PC-3 (cell line): Measurements from ENCODE around the gene KRT6C. TPM values are rescaled to one million over a fixed set of nuclear protein-coding genes. Genes with fewer than 3 reads are reported as not detected.
A peak's percentile ranks its signal among the peaks of the same experiment; 100 is the strongest.

Source experiments
- ATAC-seq: fragments of 200-7000 bp; cut with Tn5 transposase; 2 replicates; pipeline ENCODE4 v1.9.1; 2020; ENCODE audit warnings: mild to moderate bottlenecking, moderate library complexity
- BruUV-seq: library from RNA; stranded (reverse); fragments of 400-500 nt; replicated peaks from 2 replicates; lab custom pipeline; 2021; lab: Mats Ljungman, UMichigan
- CTCF ChIA-PET: fragments of 300-600 bp; sonication (Branson Sonifier 250); formaldehyde crosslinking; loops from one replicate; lab custom pipeline; 2022; ENCODE audit warnings: antibody characterized with exemption; lab: Charles Lee
- POLR2A ChIA-PET: fragments of 300-600 bp; sonication (Branson Sonifier 250); formaldehyde crosslinking; loops from one replicate; lab custom pipeline; 2022; ENCODE audit warnings: antibody characterized with exemption; ENCODE audit not compliant: unreplicated experiment; lab: Charles Lee
- DNase-seq: peaks from one replicate; pipeline ENCODE4 v3.0.0-alpha.2; 2015
- H2AFZ ChIP-seq: fragments of 300-600 bp; sonication (generic); 2 replicates; pipeline ENCODE4 v1.6.0; 2016; ENCODE audit warnings: antibody characterized with exemption, low read length
- H3F3A ChIP-seq: fragments of 300-600 bp; sonication (generic); one replicate; pipeline ENCODE4 v1.6.0; 2017; ENCODE audit warnings: antibody characterized with exemption, low read length, control low read depth, mild to moderate bottlenecking; ENCODE audit not compliant: unreplicated experiment
- H3K27ac ChIP-seq: fragments of 300-600 bp; sonication (generic); 2 replicates; pipeline ENCODE4 v1.5.1; 2016; ENCODE audit warnings: mild to moderate bottlenecking, low read length
- H3K27me3 ChIP-seq: fragments of 300-600 bp; sonication (generic); 2 replicates; pipeline ENCODE4 v1.6.1; 2016; ENCODE audit warnings: low read length, mixed read lengths
- H3K36me3 ChIP-seq: fragments of 300-600 bp; sonication (generic); 2 replicates; pipeline ENCODE4 v1.6.1; 2016; ENCODE audit warnings: low read depth, mixed run types, low read length, mixed read lengths
- H3K4me1 ChIP-seq: fragments of 300-600 bp; sonication (generic); 2 replicates; pipeline ENCODE4 v1.5.1; 2016; ENCODE audit warnings: low read length; ENCODE audit not compliant: insufficient read depth
- H3K4me2 ChIP-seq: fragments of 300-600 bp; sonication (generic); 2 replicates; pipeline ENCODE4 v1.6.0; 2016; ENCODE audit warnings: low read length
- H3K4me3 ChIP-seq: fragments of 300-600 bp; sonication (generic); 2 replicates; pipeline ENCODE4 v1.5.1; 2016; ENCODE audit warnings: mild to moderate bottlenecking, low read length, mixed read lengths
- H3K79me2 ChIP-seq: fragments of 300-600 bp; sonication (generic); 2 replicates; pipeline ENCODE4 v1.6.1; 2017; ENCODE audit warnings: low read length, mixed read lengths
- H3K9ac ChIP-seq: fragments of 300-600 bp; sonication (generic); 2 replicates; pipeline ENCODE4 v1.6.0; 2016; ENCODE audit warnings: mild to moderate bottlenecking, low read length
- H3K9me2 ChIP-seq: fragments of 300-600 bp; sonication (generic); replicated peaks from 2 replicates; pipeline ENCODE4 v1.6.1; 2016; ENCODE audit warnings: mixed run types, low read length, mixed read lengths
- H3K9me3 ChIP-seq: fragments of 300-600 bp; sonication (generic); 2 replicates; pipeline ENCODE4 v1.6.1; 2016; ENCODE audit warnings: low read length, mixed read lengths
- H4K20me1 ChIP-seq: fragments of 300-600 bp; sonication (generic); 2 replicates; pipeline ENCODE4 v1.6.1; 2016; ENCODE audit warnings: low read length, mixed read lengths
- CTCF ChIP-seq: fragments of 300-600 bp; sonication (generic); conservative IDR thresholded peaks from 2 replicates; pipeline ENCODE4 v1.5.1; 2017; ENCODE audit warnings: antibody characterized with exemption, low read depth, mild to moderate bottlenecking, low read length
- EZH2 ChIP-seq: fragments of 300-600 bp; sonication (generic); IDR thresholded peaks from one replicate; pipeline ENCODE4 v1.6.1; 2017; ENCODE audit warnings: antibody characterized with exemption, mild to moderate bottlenecking, low read length; ENCODE audit not compliant: unreplicated experiment
- EZH2phosphoT487 ChIP-seq: fragments of 300-600 bp; sonication (generic); IDR thresholded peaks from 2 replicates; pipeline ENCODE4 v1.6.1; 2018; ENCODE audit warnings: mild to moderate bottlenecking, antibody characterized with exemption, low read length, borderline replicate concordance
- intact Hi-C: fragments of 100-400 bp; cut with micrococcal nuclease; formaldehyde crosslinking; loops from 2 replicates; pipeline ENCODE4 v1.9.0; 2023
- total RNA-seq: library from RNA; depleted of rRNA; stranded (reverse); fragments of >200 nt; gene quantifications from 2 replicates; pipeline ENCODE4 v1.2.3, GENCODE V29; 2014; rRNA removed

Gene KRT6C
- total RNA-seq, 1 experiment from 2014 or later, result not detected

- H3K4me3 ChIP-seq, result no peak overlapping the region
- no peaks in the 10 kb centered on the region for H3K36me3 ChIP-seq
- no peaks in the 10 kb centered on the region for H3F3A ChIP-seq
- no TSS peak for BruUV-seq
- no peak for ATAC-seq
- no peak for DNase-seq
- H3K9me2 ChIP-seq, result no peaks in the 10 kb centered on the region
- H3K27ac ChIP-seq, result no peak overlapping the region
- TF ChIP-seq EZH2phosphoT487, result no peak
- no peak for TF ChIP-seq CTCF
- H3K9ac ChIP-seq, result no peak overlapping the region
- H3K9me3 ChIP-seq, result no peaks in the 10 kb centered on the region
- no peak overlapping the region for H2AFZ ChIP-seq
- ChIA-PET CTCF (no interaction called here), POLR2A (no interaction called here)
- H3K27me3 ChIP-seq, result no peaks in the 10 kb centered on the region
- no peaks in the 10 kb centered on the region for H4K20me1 ChIP-seq
- no peaks in the 10 kb centered on the region for H3K79me2 ChIP-seq
- peaks cover 19% of the 10 kb centered on the region; the same call in 1 of the 2 replicates for H3K4me1 ChIP-seq
- intact Hi-C loops, result no loop called here
- no peak overlapping the region for H3K4me2 ChIP-seq
These were observed 50.6 kb downstream of the KRT6C start for GRCh38 chr12:52423035-52423434.

- Histone ChIP-seq H3K27ac (no peak overlapping the region), H3K27me3 (no peaks in the 10 kb centered on the region), H3K36me3 (no peaks in the 10 kb centered on the region), H3K4me3 (no peak overlapping the region), H3K4me2 (no peak overlapping the region), H3K4me1 (peaks cover 16% of the 10 kb centered on the region; the same call in 1 of the 2 replicates), H3K9ac (no peak overlapping the region), H3K79me2 (no peaks in the 10 kb centered on the region), H3K9me3 (no peaks in the 10 kb centered on the region), H4K20me1 (no peaks in the 10 kb centered on the region), H2AFZ (no peak overlapping the region), H3K9me2 (no peaks in the 10 kb centered on the region), H3F3A (no peaks in the 10 kb centered on the region)
- POLR2A ChIA-PET, result no interaction called here
- no peak for TF ChIP-seq EZH2
- no peak for TF ChIP-seq EZH2phosphoT487
- no peak for TF ChIP-seq CTCF
- DNase-seq, result no peak
- intact Hi-C loops, result no loop called here
- ATAC-seq, result no peak
- CTCF ChIA-PET, result no interaction called here
- BruUV-seq, result no TSS peak
These were observed 53.9 kb downstream of the KRT6C start for GRCh38 chr12:52419656-52420055.

GRCh38 chr12:52418576-52419110 lies 55.0 kb downstream of the KRT6C start:
- no peak overlapping the region for H2AFZ ChIP-seq
- H3K9me2 ChIP-seq, result no peaks in the 10 kb centered on the region
- H3K79me2 ChIP-seq, result no peaks in the 10 kb centered on the region
- no peaks in the 10 kb centered on the region for H3K9me3 ChIP-seq
- ChIA-PET CTCF (no interaction called here), POLR2A (no interaction called here)
- no peaks in the 10 kb centered on the region for H3K36me3 ChIP-seq
- H3K4me3 ChIP-seq, result no peak overlapping the region
- H4K20me1 ChIP-seq, result no peaks in the 10 kb centered on the region
- no peak for ATAC-seq
- H3F3A ChIP-seq, result no peaks in the 10 kb centered on the region
- no peak overlapping the region for H3K4me2 ChIP-seq
- intact Hi-C loops, result no loop called here
- H3K9ac ChIP-seq, result no peak overlapping the region
- TF ChIP-seq CTCF, result no peak
- TF ChIP-seq EZH2phosphoT487, result no peak
- no peak for TF ChIP-seq EZH2
- H3K27ac ChIP-seq, result no peak overlapping the region
- H3K27me3 ChIP-seq, result no peaks in the 10 kb centered on the region
- H3K4me1 ChIP-seq, result peaks cover 9% of the 10 kb centered on the region; the same call in 1 of the 2 replicates
- BruUV-seq, result no TSS peak
- DNase-seq, result peak; percentile 21

Other genes starting within 250 kb of the KRT6C start
- 2,144 and 2,979 TPM in 2 replicates for gene KRT7, start 240.6 kb downstream of the KRT6C start, total RNA-seq
- 0.98 and 1.2 TPM in 2 replicates for gene KRT86, start 199.2 kb downstream of the KRT6C start, total RNA-seq
- gene KRT81, start 182.3 kb downstream of the KRT6C start, total RNA-seq, result 1,688 and 2,042 TPM in 2 replicates
- gene KRT83, start 152.4 kb downstream of the KRT6C start, total RNA-seq, result 0.33 and 1.1 TPM in 2 replicates
- gene KRT85, start 106.3 kb downstream of the KRT6C start, total RNA-seq, result not detected in 2 replicates
- gene KRT84, start 88.2 kb downstream of the KRT6C start, total RNA-seq, result 0.15 TPM in 1 of 2 replicates, not detected in the other
- gene KRT82, start 67.5 kb downstream of the KRT6C start, total RNA-seq, result 0.29 TPM in 1 of 2 replicates, not detected in the other
- 32.8 and 38.5 TPM in 2 replicates for gene KRT75, start 39.4 kb downstream of the KRT6C start, total RNA-seq
- 7.7 and 8.5 TPM in 2 replicates for gene KRT6B, start 21.7 kb downstream of the KRT6C start, total RNA-seq
- gene KRT6A, start 19.5 kb upstream of the KRT6C start, total RNA-seq, result 46.3 and 61.2 TPM in 2 replicates
- gene KRT5, start 46.6 kb upstream of the KRT6C start, total RNA-seq, result not detected in 2 replicates
- not detected in 2 replicates for gene KRT71, start 79.3 kb upstream of the KRT6C start, total RNA-seq
- not detected in 2 replicates for gene KRT74, start 100.0 kb upstream of the KRT6C start, total RNA-seq
- gene KRT72, start 127.7 kb upstream of the KRT6C start, total RNA-seq, result not detected in 2 replicates
- not detected in 2 replicates for gene KRT73, start 144.8 kb upstream of the KRT6C start, total RNA-seq
- 0.23 TPM in 1 of 2 replicates, not detected in the other for gene KRT2, start 178.4 kb upstream of the KRT6C start, total RNA-seq
- gene KRT1, start 206.6 kb upstream of the KRT6C start, total RNA-seq, result not detected in 2 replicates
- gene KRT77, start 229.7 kb upstream of the KRT6C start, total RNA-seq, result not detected in 2 replicates